ENCODE data around the gene GUCY2C.

Gene GUCY2C

GRCh38 chr12:14567351-14568162 is 128.8 kb downstream of the GUCY2C start, which contains the start of gene PLBD1:
Gene PLBD1, minus strand, starts transcription at chr12:14567883. Its CDS starts 187 bp downstream, at chr12:14567696.
- DNase-seq: no peak

DNA sequence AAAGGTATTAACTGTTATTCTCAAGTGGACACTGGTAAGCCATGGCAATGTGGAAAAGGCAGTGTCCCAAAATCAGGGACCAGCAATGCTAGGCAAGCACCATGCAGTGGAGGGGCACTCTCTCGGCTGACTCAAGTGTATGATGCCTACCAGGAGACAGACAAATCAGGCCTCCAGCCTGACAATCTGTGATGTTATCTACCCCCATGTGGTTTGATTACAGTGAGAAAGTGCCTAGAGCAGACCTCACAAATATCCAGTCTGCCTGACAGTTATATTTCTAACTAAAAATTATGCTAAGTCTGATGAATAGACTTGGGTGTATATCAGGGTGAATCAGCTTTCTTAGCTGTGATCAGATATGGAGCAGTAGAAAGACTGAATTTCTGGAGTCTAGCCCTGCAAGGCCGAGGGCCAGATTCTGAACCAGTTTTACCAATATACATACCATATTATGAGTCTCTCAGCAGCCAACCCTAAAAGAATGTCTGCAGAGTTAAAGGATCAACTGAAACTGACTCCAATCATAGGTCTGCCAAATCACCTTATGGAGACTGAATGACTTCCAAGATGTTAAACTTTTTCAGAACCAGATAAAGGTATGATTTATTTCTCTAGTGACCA is 132.0 kb downstream of the GUCY2C start:
- DNase-seq: no peak

GRCh38 chr12:14563046-14563445 is 133.4 kb downstream of the GUCY2C start:
- no peak for DNase-seq

All from NCI-H1092 (cell line).